Hepatocyte (in vitro differentiated cells): ENCODE data around the gene TTC31.
A peak's percentile ranks its signal among the peaks of the same experiment; 100 is the strongest.

Source experiments
- EZH2 ChIP-seq: fragments of 200-600 bp; sonication (generic); IDR thresholded peaks from 2 replicates; pipeline ENCODE4 v1.6.1; 2016; ENCODE audit warnings: antibody characterized with exemption, mild to moderate bottlenecking, borderline replicate concordance
- TF ChIP-seq, protein P1 (sequence below): fragments of 200-600 bp; sonication (generic); IDR thresholded peaks from 2 replicates; pipeline ENCODE4 v1.5.1; 2016; ENCODE audit warnings: antibody characterized with exemption, mild to moderate bottlenecking; ENCODE audit not compliant: poor library complexity

DNA sequence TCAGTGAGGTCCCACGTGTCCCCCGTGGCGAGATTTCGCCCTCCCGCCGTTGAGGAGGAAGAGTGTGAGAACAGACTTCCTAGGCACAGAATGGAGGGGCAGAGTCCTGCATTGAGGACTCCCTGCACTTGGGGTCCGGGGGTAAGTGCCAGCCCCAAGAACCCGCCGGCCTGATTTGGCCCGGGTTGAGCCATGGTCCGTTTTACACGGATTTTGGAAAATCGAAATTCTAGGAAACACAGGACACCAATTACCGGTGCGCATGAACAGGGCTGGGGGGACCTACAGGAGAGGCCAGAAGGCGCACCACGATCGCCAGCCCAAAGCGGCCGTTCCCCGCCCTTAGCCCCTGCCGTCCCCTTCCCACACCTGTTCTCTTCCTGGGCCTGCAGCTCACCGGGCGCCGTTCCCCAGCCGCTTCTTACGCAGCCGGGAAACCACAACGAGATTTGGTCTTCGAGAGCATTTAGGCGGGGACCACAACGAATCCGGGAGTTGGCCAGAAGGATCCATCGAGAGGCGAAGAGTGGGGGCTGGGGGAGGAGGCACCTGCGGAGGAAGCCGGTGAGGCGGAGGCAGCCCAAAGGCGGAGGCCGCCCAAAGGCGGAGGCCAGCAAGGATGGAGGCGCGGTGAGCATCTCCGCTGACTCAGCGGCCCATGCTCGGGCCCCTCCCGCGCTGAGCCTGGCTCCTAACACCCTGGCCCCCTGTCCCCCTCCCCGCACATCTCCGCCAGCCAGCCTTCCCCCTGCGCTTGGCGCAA lies 30.9 kb downstream of the TTC31 start:
- TF ChIP-seq EZH2: peak; percentile 76
- TF ChIP-seq, protein P1, sequence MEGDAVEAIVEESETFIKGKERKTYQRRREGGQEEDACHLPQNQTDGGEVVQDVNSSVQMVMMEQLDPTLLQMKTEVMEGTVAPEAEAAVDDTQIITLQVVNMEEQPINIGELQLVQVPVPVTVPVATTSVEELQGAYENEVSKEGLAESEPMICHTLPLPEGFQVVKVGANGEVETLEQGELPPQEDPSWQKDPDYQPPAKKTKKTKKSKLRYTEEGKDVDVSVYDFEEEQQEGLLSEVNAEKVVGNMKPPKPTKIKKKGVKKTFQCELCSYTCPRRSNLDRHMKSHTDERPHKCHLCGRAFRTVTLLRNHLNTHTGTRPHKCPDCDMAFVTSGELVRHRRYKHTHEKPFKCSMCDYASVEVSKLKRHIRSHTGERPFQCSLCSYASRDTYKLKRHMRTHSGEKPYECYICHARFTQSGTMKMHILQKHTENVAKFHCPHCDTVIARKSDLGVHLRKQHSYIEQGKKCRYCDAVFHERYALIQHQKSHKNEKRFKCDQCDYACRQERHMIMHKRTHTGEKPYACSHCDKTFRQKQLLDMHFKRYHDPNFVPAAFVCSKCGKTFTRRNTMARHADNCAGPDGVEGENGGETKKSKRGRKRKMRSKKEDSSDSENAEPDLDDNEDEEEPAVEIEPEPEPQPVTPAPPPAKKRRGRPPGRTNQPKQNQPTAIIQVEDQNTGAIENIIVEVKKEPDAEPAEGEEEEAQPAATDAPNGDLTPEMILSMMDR: no peak
